Endodermal cell (in vitro differentiated cells): Measurements from ENCODE around the gene DAGLA. TPM values are rescaled to one million over a fixed set of nuclear protein-coding genes. Genes with fewer than 3 reads are reported as not detected.

Experiments used
- DNase-seq: peaks from one replicate; pipeline ENCODE4 v3.0.0-alpha.2; 2017
- H3K27ac ChIP-seq: 2 replicates; pipeline ENCODE4 v1.5.1; 2013; ENCODE audit warnings: mild to moderate bottlenecking, low read depth, low read length, moderate library complexity
- H3K27me3 ChIP-seq: 2 replicates; pipeline ENCODE4 v1.6.1; 2013; ENCODE audit warnings: mild to moderate bottlenecking, low read length, moderate library complexity; ENCODE audit not compliant: insufficient read depth, control insufficient read depth, poor library complexity, severe bottlenecking
- H3K36me3 ChIP-seq: 2 replicates; pipeline ENCODE4 v1.7.0; 2013; ENCODE audit warnings: mild to moderate bottlenecking, low read length, moderate library complexity; ENCODE audit not compliant: control insufficient read depth, insufficient read depth
- H3K4me1 ChIP-seq: one replicate; pipeline ENCODE4 v1.7.0; 2013; ENCODE audit warnings: low read length; ENCODE audit not compliant: control insufficient read depth, insufficient read depth
- H3K4me3 ChIP-seq: 2 replicates; pipeline ENCODE4 v1.5.1; 2013; ENCODE audit warnings: mild to moderate bottlenecking, low read length, moderate library complexity
- H3K9ac ChIP-seq: 2 replicates; pipeline ENCODE4 v1.6.1; 2013; ENCODE audit warnings: mild to moderate bottlenecking, low read length, moderate library complexity; ENCODE audit not compliant: poor library complexity, severe bottlenecking; ENCODE audit errors: extremely low read depth
- H3K9me3 ChIP-seq: 2 replicates; pipeline ENCODE4 v1.6.1; 2013; ENCODE audit warnings: mild to moderate bottlenecking, low read length, moderate library complexity; ENCODE audit not compliant: control insufficient read depth
- H3K27ac Mint-ChIP-seq: 2 replicates; pipeline ENCODE4 v1.8.0; 2020; ENCODE audit warnings: mixed read lengths
- H3K27me3 Mint-ChIP-seq: 2 replicates; pipeline ENCODE4 v1.8.0; 2021; ENCODE audit warnings: mild to moderate bottlenecking, mixed read lengths; ENCODE audit not compliant: insufficient read depth
- H3K36me3 Mint-ChIP-seq: 2 replicates; pipeline ENCODE4 v1.8.0; 2020; ENCODE audit warnings: low read depth, mixed read lengths
- H3K4me1 Mint-ChIP-seq: 2 replicates; pipeline ENCODE4 v1.8.0; 2020; ENCODE audit warnings: mixed read lengths
- H3K4me3 Mint-ChIP-seq: 2 replicates; pipeline ENCODE4 v1.8.0; 2020; ENCODE audit warnings: mild to moderate bottlenecking, moderate library complexity, mixed read lengths
- H3K9me3 Mint-ChIP-seq: 2 replicates; pipeline ENCODE4 v1.8.0; 2020; ENCODE audit warnings: mild to moderate bottlenecking, mixed read lengths
- CTCF ChIP-seq: fragments of 200-600 bp; sonication (generic); conservative IDR thresholded peaks from 2 replicates; pipeline ENCODE4 v1.5.0; 2021; ENCODE audit warnings: antibody characterized with exemption, mild to moderate bottlenecking
- WGBS, 2 experiments: methylation state at CpG; one replicate each; pipeline versions ENCODE4 v1.1.5 to v1.1.7; 2013; ENCODE audit warnings: missing lambda C conversion rate in 2 of 2, mixed read lengths in 1 of 2; ENCODE audit not compliant: insufficient coverage in 1 of 2, insufficient read length in 1 of 2; 5-methylcytosine and 5-hydroxymethylcytosine counted together
- total RNA-seq, 2 donors: library from RNA; stranded (reverse); fragmentation: NEBNext Ultra II Directional in 1 of 2; extraction: Animal tissue kit (Norgen Biotek cat#: 25700) in 1 of 2; gene quantifications; 2 replicates in 1 of 2; 3 replicates in 1 of 2; pipeline ENCODE4 v1.2.1, GENCODE V29; 2021

DAGLA gene
- total RNA-seq, 2 donors from 2014 or later: 5.6 to 8.7 TPM

- TF ChIP-seq CTCF: peak; percentile 25
- Histone ChIP-seq H3K36me3 (no peaks in the 10 kb centered on the region), H3K9ac (peak overlapping the region; percentile 11), H3K27me3 (no peaks in the 10 kb centered on the region), H3K9me3 (no peaks in the 10 kb centered on the region), H3K4me3 (no peak overlapping the region), H3K27ac (no peak overlapping the region), H3K4me1 (peaks cover 9% of the 10 kb centered on the region)
- DNase-seq: peak; percentile 67
- H3K4me3 Mint-ChIP-seq: no peak overlapping the region
- H3K27me3 Mint-ChIP-seq: no peaks in the 10 kb centered on the region
- H3K27ac Mint-ChIP-seq: no peak overlapping the region
- no peaks in the 10 kb centered on the region for H3K36me3 Mint-ChIP-seq
- 85 to 90% methylated on average over 7 to 13 of the region's 13 CpGs for WGBS, 2 experiments
- H3K9me3 Mint-ChIP-seq: no peaks in the 10 kb centered on the region
- H3K4me1 Mint-ChIP-seq: peaks cover 11% of the 10 kb centered on the region
These were observed 36.5 kb downstream of the DAGLA start for GRCh38 chr11:61716478-61717285.

- Histone ChIP-seq H3K4me1 (peaks cover 9% of the 10 kb centered on the region), H3K27me3 (no peaks in the 10 kb centered on the region), H3K9ac (no peak overlapping the region), H3K4me3 (no peak overlapping the region), H3K36me3 (no peaks in the 10 kb centered on the region), H3K27ac (peak overlapping the region; percentile 25), H3K9me3 (no peaks in the 10 kb centered on the region)
- TF ChIP-seq CTCF: no peak
- no peaks in the 10 kb centered on the region for H3K27me3 Mint-ChIP-seq
- no peak overlapping the region for H3K27ac Mint-ChIP-seq
- peak; percentile 64 for DNase-seq
- 84 to 91% methylated on average over 14 to 19 of the region's 19 CpGs for WGBS, 2 experiments
- peaks cover 11% of the 10 kb centered on the region for H3K4me1 Mint-ChIP-seq
- H3K4me3 Mint-ChIP-seq: no peak overlapping the region
- H3K36me3 Mint-ChIP-seq: no peaks in the 10 kb centered on the region
- H3K9me3 Mint-ChIP-seq: no peaks in the 10 kb centered on the region
These were observed 37.3 kb downstream of the DAGLA start for GRCh38 chr11:61717286-61718033.

- Mint-ChIP-seq H3K27ac (peak overlapping the region; percentile 61), H3K9me3 (no peaks in the 10 kb centered on the region), H3K4me1 (peaks cover 11% of the 10 kb centered on the region), H3K4me3 (peak overlapping the region; percentile 45), H3K36me3 (no peaks in the 10 kb centered on the region), H3K27me3 (no peaks in the 10 kb centered on the region)
- peaks cover 9% of the 10 kb centered on the region for H3K4me1 ChIP-seq
- H3K9me3 ChIP-seq: no peaks in the 10 kb centered on the region
- no peak for TF ChIP-seq CTCF
- DNase-seq: peak; percentile 59
- peak overlapping the region; percentile 25 for H3K27ac ChIP-seq
- H3K4me3 ChIP-seq: peak overlapping the region; percentile 75
- H3K27me3 ChIP-seq: no peaks in the 10 kb centered on the region
- H3K36me3 ChIP-seq: no peaks in the 10 kb centered on the region
- H3K9ac ChIP-seq: no peak overlapping the region
- WGBS, 2 experiments: 36 to 38% methylated on average over 5 to 9 of the region's 9 CpGs
These were observed 37.9 kb downstream of the DAGLA start for GRCh38 chr11:61718046-61718531.
